Astrocyte of the cerebellum (primary cell): ENCODE measurements around the gene SIPA1L2.

Source experiments
- DNase-seq: peaks from one replicate; pipeline ENCODE4 v3.0.0-alpha.2; 2011; ENCODE audit warnings: low read depth
- H3K4me3 ChIP-seq: 2 replicates; pipeline ENCODE4 v1.5.1; 2011; ENCODE audit warnings: mild to moderate bottlenecking, low read depth, low read length, moderate library complexity
- CTCF ChIP-seq: IDR thresholded peaks from 2 replicates; pipeline ENCODE4 v1.5.1; 2012; ENCODE audit warnings: low read length, low read depth, moderate library complexity, mild to moderate bottlenecking; ENCODE audit errors: missing control alignments
- in situ Hi-C: cut with HindIII; loops from 2 replicates; pipeline ENCODE4 v1.10.0; 2017; ENCODE audit warnings: low sequenced_read_pairs

The SIPA1L2 gene

DNA sequence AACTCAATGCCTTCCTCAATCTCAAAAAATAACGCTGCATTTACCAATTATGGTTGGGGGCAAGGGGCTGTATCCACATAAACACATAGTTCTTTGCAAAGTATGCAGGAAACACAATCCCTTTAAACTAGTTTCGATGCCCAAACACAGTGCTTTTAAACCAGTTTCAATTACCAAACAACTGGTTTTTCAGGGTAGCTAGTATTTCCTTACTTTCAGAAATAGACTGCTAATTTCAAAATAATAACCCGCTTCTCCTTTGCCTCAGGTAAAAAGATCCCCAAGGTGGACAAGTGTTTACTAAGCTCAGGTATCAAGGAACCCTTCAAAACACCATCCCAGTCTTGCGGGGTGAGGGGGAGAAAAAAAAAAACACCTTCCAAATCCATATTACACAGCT lies 2.8 kb downstream of the SIPA1L2 start:
- in situ Hi-C loops: loop anchor here (5.0 kb wide), 1 partner anchor 760 kb away; no protein-coding TSS in a partner anchor
- TF ChIP-seq CTCF: no peak
- DNase-seq: no peak
- no peak overlapping the region for H3K4me3 ChIP-seq

DNA sequence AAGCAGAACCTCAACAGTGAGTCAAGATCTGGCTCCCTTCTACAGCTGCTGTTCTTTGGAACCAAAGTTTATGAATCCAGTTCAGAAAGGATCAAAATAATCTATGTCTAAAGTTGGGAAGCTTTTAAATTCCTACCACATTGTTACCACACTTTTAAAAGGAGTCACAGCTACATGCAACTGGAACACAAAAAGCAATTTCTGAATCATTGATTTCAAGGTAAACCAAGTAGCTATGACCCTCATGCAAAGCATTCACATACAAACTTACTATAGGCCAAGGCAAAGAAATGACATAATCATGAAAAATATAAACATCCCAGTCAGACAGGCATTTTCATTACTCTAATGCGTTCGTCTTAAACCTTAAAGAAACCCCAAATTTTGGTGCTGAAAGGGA lies 3.5 kb downstream of the SIPA1L2 start:
- no peak for TF ChIP-seq CTCF

GRCh38 chr1:232625319-232625868 lies 4.5 kb downstream of the SIPA1L2 start:
- H3K4me3 ChIP-seq: no peak overlapping the region
- no peak for DNase-seq
- TF ChIP-seq CTCF: no peak
- in situ Hi-C loops: loop anchor here (5.0 kb wide), 1 partner anchor 758 kb away; no protein-coding TSS in a partner anchor

More for the DNA sequence above, 3.5 kb downstream of the SIPA1L2 start:
- H3K4me3 ChIP-seq: no peak overlapping the region
- DNase-seq: no peak
- in situ Hi-C loops: loop anchor here (5.0 kb wide), 1 partner anchor 759 kb away; no protein-coding TSS in a partner anchor

- DNase-seq: no peak
- no peak for TF ChIP-seq CTCF
- H3K4me3 ChIP-seq: no peak overlapping the region
- in situ Hi-C loops: loop anchor here (5.0 kb wide), 1 partner anchor 757 kb away; no protein-coding TSS in a partner anchor
These were observed 5.2 kb downstream of the SIPA1L2 start for GRCh38 chr1:232624546-232625281.

DNA sequence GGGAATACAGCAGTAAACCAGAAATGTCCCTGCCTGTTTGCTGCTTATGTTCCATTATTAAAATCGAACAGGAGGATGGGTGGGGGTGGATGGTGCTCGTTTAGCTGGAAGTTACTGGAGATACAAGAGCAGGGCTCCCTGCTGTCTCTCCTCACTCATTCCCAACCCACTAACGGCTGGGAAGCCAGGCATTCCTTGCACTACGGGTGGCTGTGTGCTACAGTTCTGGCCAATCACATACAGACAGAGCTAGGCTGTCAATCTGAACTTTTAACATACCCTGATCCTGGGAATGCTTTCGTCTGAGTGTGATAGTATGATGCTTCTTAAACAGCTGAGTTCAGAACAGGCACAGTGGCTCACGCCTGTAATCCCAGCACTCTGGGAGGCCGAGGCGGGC lies 7.0 kb downstream of the SIPA1L2 start:
- no peak for DNase-seq
- no peak overlapping the region for H3K4me3 ChIP-seq
- in situ Hi-C loops: no loop called here
- no peak for TF ChIP-seq CTCF

- DNase-seq: no peak
- no peak for TF ChIP-seq CTCF
- in situ Hi-C loops: no loop called here
- H3K4me3 ChIP-seq: no peak overlapping the region
These were observed 7.6 kb downstream of the SIPA1L2 start for GRCh38 chr1:232622378-232622777.
